Measurements from ENCODE around the gene PTPN9.
"Not testable (repeated sequence)": the region's sequence is repeated elsewhere in the genome, so short reads cannot be mapped to it uniquely, and the experiment has no call there.

GRCh38 chr15:75558955-75559354 lies 20.2 kb downstream of the PTPN9 start:
- TF ChIP-seq, protein P1, sequence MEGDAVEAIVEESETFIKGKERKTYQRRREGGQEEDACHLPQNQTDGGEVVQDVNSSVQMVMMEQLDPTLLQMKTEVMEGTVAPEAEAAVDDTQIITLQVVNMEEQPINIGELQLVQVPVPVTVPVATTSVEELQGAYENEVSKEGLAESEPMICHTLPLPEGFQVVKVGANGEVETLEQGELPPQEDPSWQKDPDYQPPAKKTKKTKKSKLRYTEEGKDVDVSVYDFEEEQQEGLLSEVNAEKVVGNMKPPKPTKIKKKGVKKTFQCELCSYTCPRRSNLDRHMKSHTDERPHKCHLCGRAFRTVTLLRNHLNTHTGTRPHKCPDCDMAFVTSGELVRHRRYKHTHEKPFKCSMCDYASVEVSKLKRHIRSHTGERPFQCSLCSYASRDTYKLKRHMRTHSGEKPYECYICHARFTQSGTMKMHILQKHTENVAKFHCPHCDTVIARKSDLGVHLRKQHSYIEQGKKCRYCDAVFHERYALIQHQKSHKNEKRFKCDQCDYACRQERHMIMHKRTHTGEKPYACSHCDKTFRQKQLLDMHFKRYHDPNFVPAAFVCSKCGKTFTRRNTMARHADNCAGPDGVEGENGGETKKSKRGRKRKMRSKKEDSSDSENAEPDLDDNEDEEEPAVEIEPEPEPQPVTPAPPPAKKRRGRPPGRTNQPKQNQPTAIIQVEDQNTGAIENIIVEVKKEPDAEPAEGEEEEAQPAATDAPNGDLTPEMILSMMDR (conservative IDR thresholded peaks at IDR 0.05), result not testable (repeated sequence)
- TF ChIP-seq ZFX (IDR thresholded peaks at IDR 0.05), result not testable (repeated sequence)
